T-helper 2 cell treated with Interferon-gamma antibody and Interleukin-4, amounts not matched to agents 100 ng/mL and 5 ng/mL, for 36 hours (primary cell): ENCODE data around the gene HMMR. TPM values are rescaled to one million over a fixed set of nuclear protein-coding genes. Genes with fewer than 3 reads are reported as not detected.
"Not testable (repeated sequence)": the region's sequence is repeated elsewhere in the genome, so short reads cannot be mapped to it uniquely, and the experiment has no call there.

Source experiments
- intact Hi-C: fragments of 100-400 bp; cut with micrococcal nuclease; formaldehyde crosslinking; loops from one replicate; pipeline ENCODE4 v1.15.1; 2023
- total RNA-seq: library from RNA; stranded (reverse); gene quantifications from 2 replicates; pipeline ENCODE4 v1.2.3, GENCODE V29; 2022

HMMR gene, protein sequence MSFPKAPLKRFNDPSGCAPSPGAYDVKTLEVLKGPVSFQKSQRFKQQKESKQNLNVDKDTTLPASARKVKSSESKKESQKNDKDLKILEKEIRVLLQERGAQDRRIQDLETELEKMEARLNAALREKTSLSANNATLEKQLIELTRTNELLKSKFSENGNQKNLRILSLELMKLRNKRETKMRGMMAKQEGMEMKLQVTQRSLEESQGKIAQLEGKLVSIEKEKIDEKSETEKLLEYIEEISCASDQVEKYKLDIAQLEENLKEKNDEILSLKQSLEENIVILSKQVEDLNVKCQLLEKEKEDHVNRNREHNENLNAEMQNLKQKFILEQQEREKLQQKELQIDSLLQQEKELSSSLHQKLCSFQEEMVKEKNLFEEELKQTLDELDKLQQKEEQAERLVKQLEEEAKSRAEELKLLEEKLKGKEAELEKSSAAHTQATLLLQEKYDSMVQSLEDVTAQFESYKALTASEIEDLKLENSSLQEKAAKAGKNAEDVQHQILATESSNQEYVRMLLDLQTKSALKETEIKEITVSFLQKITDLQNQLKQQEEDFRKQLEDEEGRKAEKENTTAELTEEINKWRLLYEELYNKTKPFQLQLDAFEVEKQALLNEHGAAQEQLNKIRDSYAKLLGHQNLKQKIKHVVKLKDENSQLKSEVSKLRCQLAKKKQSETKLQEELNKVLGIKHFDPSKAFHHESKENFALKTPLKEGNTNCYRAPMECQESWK
- 46.1 and 46.6 TPM in 2 replicates for total RNA-seq

DNA sequence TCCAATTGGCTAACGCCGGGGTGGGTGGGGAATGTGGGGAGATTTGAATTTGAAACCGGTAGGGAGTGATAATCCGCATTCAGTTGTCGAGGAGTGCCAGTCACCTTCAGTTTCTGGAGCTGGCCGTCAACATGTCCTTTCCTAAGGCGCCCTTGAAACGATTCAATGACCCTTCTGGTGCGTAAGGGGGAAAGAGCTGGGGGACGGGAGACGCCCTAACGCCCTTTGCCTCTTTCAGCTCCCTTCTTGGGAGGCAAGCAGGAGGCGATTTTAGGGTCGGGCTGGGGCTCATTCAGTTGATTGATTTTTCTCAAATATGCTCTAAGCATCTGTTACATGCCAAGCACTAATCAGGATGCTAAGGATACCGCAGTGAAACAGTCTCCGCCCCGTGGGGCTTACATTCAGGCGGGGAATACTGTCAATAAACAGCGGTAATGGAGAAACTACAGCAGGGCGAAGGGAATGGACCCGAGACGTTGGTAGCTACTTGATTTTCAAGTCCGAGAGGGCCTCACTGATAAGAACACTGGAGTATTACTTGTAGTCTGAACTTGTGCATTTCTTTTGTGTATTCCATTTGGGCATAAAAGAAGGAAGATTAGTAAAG, at the start of gene HMMR:
Gene HMMR (plus strand): TSS at position 71 of the 610 bp plus-strand sequence. CDS start 61 bp downstream, at position 132.
- intact Hi-C loops: loop anchor here (1.0 kb wide), 2 partner anchors 23 to 45 kb away; partner anchors contain the start of genes CCNG1 and MAT2B

DNA sequence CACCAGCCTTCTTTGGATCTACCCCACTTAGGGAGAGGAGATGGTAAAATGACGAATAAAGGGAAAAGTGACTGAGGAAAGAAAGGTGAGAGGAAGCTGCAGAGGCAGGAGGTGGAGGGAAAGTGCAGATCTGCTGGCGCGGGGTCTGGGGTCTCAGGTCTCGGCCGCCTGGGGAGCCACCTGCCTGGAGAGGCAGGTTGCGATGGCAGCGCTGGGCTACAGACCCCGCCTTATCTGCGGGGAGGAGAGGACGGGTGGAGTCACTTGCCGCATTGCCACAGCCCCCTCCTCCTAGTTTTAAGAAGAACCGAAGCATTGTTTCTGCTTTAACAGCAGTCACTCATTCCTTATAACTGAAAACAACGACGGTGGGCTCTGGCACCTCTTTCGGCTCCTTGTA, 44.8 kb upstream of the HMMR start:
- intact Hi-C loops: not testable (repeated sequence)

DNA sequence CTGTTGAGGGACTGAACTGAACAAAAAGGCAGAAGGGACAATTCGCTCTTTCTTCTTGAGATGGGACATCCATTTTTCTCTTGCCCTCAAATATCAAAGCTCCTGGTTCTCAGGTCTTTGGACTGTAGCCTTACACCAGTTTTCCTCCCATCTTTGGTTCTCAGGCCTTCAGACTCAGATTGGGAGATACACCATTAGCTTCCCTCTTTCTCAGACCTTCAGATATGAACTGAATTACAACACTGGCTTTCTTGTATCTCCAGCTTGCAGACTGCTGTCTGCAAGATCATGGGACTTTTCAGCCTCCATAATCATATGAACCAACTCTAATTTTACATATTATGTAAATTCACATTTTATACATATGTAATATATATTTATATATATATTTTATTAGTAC, 35.6 kb upstream of the HMMR start:
- intact Hi-C loops: no loop called here

DNA sequence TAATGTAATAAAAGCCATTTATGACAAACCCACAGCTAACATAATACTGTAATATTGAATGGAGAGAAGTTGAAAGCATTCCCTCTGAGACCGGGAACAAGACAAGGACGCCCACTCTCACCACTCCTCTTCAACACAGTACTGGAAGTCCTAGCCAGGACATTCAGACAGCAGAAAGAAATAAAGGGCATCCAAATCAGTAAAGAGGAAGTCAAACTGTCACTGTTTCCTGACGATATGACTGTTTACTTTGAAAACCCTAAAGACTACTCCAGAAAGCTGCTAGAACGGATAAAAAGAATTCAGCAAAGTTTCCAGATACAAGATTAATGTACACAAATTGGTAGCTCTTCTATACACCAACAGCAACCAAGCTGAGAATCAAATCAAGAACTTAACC, 34.3 kb upstream of the HMMR start:
- intact Hi-C loops: not testable (repeated sequence)

DNA sequence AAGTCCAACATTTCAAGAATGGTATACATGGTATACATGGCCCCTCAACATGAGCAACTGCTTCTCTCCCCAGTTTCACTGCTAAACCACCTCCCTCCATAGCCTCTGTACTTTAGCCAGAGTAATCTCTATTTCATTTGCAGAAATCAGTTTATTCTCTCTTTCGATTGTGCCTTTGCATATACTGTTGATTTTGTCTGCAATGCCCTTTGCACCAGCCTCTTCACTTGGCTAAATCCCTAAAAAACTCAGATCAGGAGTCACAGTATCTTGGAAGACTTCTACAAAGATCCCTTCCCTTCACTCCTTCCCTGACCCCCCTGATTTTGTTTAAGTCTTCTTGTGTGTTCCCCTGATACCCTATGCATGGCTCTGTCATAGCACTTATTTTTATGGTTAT, 27.9 kb upstream of the HMMR start:
- intact Hi-C loops: no loop called here

DNA sequence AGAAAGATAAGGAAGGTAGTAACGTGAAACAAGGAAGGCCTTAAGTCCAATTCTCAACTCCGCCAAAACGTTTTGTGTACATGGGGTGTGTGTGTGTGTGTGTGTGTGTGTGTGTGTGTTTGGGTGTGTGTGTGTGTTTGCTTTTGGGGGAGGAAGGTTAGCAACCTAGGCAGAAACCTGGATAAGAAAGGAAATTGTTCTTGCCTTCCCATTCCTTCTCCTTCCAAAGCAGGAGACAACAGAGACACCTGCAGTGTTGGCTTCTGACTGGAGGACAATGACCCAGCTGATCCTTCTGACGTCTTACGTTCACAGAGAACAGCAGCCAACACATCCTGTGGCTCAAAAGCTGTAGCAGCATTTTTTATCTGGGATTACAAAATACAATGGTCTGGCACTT, 27.2 kb upstream of the HMMR start:
- intact Hi-C loops: no loop called here

DNA sequence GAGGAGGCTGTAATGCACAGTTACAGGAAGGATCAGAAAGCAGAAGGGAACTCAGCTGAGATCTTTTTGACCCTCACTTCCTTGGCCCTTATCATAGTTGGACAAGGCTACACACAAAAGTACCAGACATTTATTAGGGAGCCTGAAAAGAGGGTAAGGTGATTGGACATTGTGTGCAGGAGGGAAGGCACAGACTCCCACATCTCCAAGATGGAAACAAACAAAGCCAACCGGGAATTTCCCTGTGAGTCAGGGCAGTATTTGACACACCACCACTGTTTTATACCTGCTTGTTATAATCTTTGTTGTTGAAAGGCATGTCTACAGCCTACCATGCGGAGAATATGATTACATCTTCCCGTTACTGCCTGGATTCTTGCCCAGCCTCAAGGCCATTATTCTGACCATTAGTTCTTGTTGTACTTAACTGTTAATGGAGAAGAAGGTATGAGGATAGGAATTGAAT, 26.0 kb upstream of the HMMR start:
- intact Hi-C loops: no loop called here

DNA sequence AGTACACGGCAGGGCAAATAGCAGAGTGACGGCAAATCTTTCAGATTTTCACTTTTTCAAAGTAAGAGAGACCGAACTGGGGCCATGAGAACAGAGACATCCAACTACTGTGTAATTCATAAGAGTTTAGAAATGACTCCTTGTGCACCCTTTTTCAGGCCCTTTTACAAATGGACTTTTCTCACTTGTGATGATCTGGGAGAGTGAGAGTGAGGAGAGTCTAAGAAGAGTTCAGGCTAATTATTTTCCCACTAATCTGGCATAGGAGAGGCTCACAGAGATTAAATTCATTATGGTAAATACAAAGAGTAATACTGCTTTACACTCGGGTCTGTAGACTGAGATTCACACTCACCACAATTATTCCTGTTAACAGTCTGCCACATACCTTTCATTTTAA, 23.9 kb upstream of the HMMR start:
- intact Hi-C loops: no loop called here

DNA sequence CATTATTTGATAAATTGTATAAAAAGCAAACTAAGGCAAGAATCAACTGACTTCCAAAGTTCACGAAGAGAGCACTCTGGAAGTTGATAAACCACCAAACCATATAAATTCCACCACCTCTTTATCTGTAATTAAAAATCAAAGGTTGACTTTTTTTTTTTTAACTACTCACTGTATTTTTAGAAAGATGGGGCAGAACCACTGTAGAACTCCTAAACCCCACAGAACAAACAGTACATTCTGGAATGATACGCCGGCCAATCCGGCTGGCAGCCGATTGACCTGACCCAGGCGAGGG, 23.5 kb upstream of the HMMR start:
- intact Hi-C loops: loop anchor here (1.0 kb wide), 2 partner anchors 23 to 68 kb away; partner anchors contain the start of genes HMMR, MAT2B and NUDCD2

DNA sequence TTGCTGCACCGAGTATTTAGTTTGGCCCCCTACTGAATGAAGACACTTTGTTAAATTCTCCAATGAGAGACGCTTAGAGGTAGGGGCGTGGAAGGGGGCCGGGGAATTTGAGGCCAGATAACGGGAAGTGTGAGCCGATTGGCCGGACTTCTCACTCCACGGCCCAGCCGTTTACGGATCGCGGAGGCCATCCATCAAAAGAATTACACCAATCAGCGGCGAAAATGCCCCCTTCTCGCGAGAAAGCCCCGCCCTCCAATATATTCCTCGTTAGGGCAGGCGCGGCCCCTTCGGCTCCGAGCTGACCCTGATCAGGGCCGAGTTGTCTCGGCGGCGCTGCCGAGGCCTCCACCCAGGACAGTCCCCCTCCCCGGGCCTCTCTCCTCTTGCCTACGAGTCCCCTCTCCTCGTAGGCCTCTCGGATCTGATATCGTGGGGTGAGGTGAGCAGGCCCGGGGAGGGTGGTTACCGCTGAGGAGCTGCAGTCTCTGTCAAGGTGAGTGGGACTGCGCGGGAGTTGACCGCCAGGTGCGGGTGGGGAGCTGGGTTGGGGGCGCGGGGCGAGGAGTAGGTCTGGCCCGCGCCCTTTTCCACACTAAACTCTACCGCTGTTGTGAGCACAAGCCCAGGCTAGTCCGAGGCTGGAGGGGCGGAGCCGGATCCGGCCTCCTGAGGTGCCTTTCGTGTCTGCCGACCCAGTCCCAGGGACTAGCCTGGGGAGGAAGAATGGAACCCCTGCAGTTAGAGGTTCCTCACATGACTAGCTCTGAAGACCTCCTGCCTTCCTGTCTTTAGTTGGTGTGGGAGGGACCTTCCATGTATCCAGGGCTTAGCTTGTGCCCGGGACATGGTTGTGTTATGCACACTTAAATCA, 22.9 kb upstream of the HMMR start, which contains the start of gene CCNG1:
Gene CCNG1 (plus strand): TSS at position 287 of the 874 bp plus-strand sequence. CDS start 1,662 bp downstream, outside the sequence.
- intact Hi-C loops: loop anchor here (1.0 kb wide), 2 partner anchors 23 to 68 kb away; partner anchors contain the start of genes HMMR, MAT2B and NUDCD2

DNA sequence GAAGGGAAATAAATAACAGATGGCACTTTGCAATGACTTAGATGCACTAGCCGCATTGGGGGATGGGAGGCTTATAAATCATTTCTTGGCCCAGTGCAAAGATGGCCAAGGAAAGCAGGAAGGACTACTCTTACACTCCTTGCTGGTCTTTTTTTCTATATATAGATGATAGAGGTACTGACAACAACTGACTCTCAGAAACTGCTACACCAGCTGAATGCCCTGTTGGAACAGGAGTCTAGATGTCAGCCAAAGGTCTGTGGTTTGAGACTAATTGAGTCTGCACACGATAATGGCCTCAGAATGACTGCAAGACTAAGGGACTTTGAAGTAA, 21.4 kb upstream of the HMMR start:
- intact Hi-C loops: no loop called here

DNA sequence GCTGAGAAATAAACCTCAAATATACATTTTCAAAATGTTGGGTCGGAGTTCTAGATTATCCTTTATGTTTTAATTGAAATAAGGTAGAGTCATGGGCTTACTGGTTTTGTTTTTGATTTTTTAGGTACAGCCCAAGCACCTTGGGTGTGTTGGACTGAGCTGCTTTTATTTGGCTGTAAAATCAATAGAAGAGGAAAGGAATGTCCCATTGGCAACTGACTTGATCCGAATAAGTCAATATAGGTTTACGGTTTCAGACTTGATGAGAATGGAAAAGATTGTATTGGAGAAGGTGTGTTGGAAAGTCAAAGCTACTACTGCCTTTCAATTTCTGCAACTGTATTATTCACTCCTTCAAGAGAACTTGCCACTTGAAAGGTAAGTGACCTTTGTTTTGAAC, 19.5 kb upstream of the HMMR start:
- intact Hi-C loops: loop anchor here (1.0 kb wide), 1 partner anchor 12 kb away; no protein-coding TSS in a partner anchor

DNA sequence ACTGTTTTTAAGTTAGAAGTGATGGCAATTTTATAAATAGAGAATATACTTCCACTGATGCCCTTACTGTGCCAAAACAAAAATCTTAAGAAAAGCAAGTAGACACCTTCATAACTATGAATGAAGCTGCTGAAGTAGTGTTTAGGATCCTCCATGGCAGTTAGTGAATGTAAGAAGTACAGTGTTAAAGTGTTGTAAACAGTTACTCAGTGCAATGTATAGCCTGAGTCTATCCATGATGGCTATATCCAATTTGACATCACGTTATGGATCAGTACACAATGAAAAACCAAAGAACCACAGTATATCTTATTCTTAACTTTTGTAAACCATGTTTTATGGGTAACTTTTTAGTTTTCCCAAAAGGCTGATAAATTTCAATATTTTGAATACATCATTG, 15.9 kb upstream of the HMMR start:
- intact Hi-C loops: no loop called here

DNA sequence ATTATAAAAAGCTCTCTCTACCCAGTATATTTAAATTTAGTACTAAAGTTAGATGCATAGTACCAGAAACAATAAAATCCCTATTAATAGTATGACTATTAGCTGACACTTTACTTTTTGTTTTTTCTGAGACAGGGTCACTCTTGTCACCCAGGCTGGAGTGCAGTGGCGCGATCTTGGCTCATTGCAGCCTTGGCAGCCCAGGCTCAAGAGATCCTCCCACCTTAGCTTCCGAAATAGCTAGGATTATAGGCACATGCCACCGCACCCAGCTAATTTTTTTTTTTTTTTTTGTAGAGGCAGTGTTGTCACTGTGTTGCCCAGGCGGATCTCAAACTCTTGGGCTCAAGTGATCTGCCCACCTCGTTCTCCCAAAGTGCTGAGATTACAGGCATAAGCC, 15.1 kb upstream of the HMMR start:
- intact Hi-C loops: no loop called here

DNA sequence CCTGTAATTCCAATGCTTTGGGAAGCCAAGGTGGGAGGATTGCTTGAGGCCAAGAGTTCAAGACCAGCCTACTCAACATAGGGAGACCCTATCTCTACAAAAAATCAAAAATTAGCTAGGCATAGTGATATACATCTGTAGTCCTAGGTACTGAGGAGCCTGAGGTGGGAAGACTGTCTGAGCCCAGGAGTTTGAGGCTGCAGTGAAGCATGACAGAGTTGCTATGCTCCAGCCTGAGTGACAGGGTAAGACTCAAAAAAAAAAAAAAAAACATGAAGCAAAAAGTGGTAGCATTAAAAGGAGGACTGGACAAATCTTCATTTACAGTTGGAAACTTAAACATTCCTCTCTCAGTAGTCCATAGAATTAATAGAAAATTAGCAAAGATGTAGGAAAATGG, 13.2 kb upstream of the HMMR start:
- intact Hi-C loops: no loop called here

DNA sequence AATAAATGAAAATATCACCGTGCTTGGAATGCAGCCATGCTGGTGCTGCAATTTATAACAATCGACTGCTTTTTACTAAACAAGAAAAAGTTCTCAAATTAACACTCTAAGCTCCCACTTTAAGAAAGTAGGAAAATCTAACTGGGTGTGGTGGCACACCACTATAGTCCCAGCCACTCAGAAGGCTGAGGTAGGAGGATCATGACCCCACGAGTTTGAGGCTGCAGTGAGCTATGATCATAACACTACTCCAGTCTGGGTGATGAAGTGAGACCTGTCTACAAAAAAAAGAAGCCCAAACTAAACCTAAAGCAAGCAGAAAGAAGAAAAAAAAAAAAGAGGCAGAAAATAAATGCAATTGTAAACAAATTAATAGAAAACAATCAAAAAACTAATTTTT, 12.6 kb upstream of the HMMR start:
- intact Hi-C loops: no loop called here

DNA sequence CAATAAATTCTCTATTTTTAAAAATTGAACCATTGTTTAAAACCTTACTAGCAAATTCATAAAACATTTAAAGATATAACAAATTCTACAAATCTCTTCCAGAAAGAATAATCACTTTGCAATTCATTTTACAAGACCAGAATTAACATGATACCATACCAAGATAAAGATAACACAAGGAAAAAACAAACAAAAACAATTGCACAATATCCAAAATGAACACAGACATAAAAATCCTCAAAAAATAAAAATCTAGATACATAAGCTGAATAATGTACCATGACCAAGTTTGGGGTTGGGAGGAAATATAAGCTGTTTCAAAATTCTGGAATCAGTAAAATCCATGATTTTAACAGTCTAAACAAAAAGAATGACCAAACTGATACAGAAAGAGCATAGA, 11.9 kb upstream of the HMMR start:
- intact Hi-C loops: no loop called here

DNA sequence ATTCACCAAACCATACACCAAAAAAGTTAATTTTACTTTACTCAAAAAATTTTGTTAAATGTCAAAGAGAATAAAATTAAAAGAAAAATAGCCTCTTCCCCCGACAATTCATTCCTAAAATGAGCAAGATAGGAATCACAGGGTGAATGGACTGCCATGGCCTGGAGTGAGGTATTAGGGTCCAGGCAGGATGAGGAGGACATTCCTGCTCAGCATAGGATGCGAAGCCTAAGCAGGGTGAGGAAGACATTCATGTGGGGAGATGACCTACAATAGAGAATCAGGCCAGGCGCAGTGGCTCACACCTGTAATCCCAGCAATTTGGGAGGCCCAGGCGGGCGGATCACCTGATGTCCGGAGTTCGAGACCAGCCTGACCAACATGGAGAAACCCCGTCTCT, 8.9 kb upstream of the HMMR start:
- intact Hi-C loops: no loop called here

DNA sequence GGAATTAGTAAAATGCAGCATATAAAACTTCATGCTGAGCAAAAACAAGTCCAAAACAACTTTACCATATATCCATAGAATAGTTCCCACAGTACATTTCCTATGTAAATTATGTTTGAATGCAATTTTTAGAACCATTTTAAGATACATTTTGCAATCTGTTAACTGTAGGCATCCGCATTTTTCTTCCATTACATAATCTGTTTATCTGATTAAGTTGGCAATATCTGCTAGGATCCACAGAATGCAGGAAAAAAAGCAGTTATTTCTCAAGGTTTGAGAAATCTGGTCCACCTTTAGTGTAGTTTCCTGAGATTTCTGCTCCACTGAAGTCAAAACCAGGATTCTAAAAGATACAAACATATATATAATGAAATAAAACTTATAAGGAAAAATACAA, 6.7 kb upstream of the HMMR start:
- intact Hi-C loops: loop anchor here (1.0 kb wide), 1 partner anchor 13 kb away; no protein-coding TSS in a partner anchor

DNA sequence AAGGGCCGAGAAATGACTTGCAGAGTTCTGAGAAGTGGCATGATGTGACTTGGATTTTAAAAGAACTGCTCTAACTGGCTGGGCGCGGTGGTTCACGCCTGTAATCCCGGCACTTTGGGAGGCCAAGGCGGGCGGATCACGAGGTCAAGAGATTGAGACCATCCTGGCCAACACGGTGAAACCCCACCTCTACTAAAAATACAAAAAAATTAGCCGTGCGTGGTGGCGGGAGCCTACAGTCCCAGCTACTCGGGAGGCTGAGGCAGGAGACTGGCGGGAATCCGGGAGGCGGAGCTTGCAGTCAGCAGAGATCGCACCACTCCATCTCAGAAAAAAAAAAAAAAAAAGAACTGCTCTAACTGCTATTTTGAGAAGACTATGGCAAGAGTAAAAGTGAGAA, 5.0 kb upstream of the HMMR start:
- intact Hi-C loops: not testable (repeated sequence)

DNA sequence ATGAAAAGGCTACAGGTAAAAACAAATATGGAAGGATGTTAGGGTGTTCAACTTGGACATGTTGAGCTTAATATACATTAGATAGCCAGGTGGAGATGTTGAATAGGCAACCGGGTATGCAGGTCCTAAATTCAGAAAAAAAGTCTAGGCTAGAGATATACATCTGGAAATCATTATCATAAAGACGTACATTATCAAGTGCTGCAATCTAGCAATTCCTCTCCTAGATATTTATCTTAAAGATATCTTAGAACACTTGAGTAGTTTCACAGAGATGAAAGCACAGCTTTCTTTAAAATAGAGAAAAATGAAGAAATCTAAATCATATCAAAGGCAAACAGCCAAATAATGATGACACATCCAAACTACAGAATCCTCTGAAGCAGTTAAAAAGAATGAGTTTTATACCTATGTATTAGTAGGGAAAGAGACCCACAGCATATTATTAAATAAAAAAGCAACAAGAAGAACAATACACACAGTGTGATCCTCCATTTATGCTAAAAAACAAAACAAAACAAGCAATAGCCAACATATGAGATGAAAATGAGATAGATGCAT, 4.3 kb upstream of the HMMR start:
- intact Hi-C loops: no loop called here
